Adipocyte (in vitro differentiated cells): Measurements from ENCODE around the gene HSPA5.
"Not testable (repeated sequence)": the region's sequence is repeated elsewhere in the genome, so short reads cannot be mapped to it uniquely, and the experiment has no call there.

Experiments
- DNase-seq: peaks from one replicate; pipeline ENCODE4 v3.0.0-alpha.2; 2015; ENCODE audit warnings: low read depth
- H3K27me3 ChIP-seq: replicated peaks from 2 replicates; pipeline ENCODE4 v1.7.0; 2013; ENCODE audit warnings: mild to moderate bottlenecking, low read length, moderate library complexity; ENCODE audit not compliant: control insufficient read depth, insufficient read depth
- H3K36me3 ChIP-seq: 2 replicates; pipeline ENCODE4 v1.7.0; 2013; ENCODE audit warnings: low read length, mild to moderate bottlenecking, moderate library complexity; ENCODE audit not compliant: control insufficient read depth, insufficient read depth, severe bottlenecking
- H3K4me1 ChIP-seq: 2 replicates; pipeline ENCODE4 v1.7.0; 2013; ENCODE audit warnings: mild to moderate bottlenecking, low read length, moderate library complexity; ENCODE audit not compliant: control insufficient read depth, insufficient read depth
- H3K4me3 ChIP-seq: 2 replicates; pipeline ENCODE4 v1.7.0; 2013; ENCODE audit warnings: mild to moderate bottlenecking, low read length, moderate library complexity
- H3K9ac ChIP-seq: 2 replicates; pipeline ENCODE4 v1.7.0; 2013; ENCODE audit warnings: mild to moderate bottlenecking, low read length, moderate library complexity
- H3K9me3 ChIP-seq: 2 replicates; pipeline ENCODE4 v1.7.0; 2013; ENCODE audit warnings: mild to moderate bottlenecking, low read length, moderate library complexity; ENCODE audit not compliant: control insufficient read depth

HSPA5 gene

GRCh38 chr9:125218621-125219020 lies 22.5 kb downstream of the HSPA5 start:
- Histone ChIP-seq H3K9me3 (no peaks in the 10 kb centered on the region), H3K36me3 (peaks cover 28% of the 10 kb centered on the region), H3K4me3 (no peak overlapping the region), H3K4me1 (no peaks in the 10 kb centered on the region), H3K9ac (no peak overlapping the region), H3K27me3 (no peaks in the 10 kb centered on the region)
- no peak for DNase-seq

- Histone ChIP-seq H3K4me3 (no peak overlapping the region), H3K9ac (no peak overlapping the region), H3K27me3 (no peaks in the 10 kb centered on the region), H3K9me3 (no peaks in the 10 kb centered on the region), H3K36me3 (peaks cover 36% of the 10 kb centered on the region), H3K4me1 (no peaks in the 10 kb centered on the region)
- no peak for DNase-seq
Measured at GRCh38 chr9:125214186-125214585, 27.0 kb downstream of the HSPA5 start.

GRCh38 chr9:125204477-125204876 lies 36.7 kb downstream of the HSPA5 start:
- H3K9ac ChIP-seq: no peak overlapping the region
- no peaks in the 10 kb centered on the region for H3K9me3 ChIP-seq
- no peaks in the 10 kb centered on the region for H3K27me3 ChIP-seq
- H3K4me3 ChIP-seq: no peak overlapping the region
- H3K4me1 ChIP-seq: peaks cover 7% of the 10 kb centered on the region
- H3K36me3 ChIP-seq: peaks cover 40% of the 10 kb centered on the region
- DNase-seq: no peak

- Histone ChIP-seq H3K4me1 (peaks cover 9% of the 10 kb centered on the region), H3K4me3 (no peak overlapping the region), H3K9ac (no peak overlapping the region), H3K27me3 (no peaks in the 10 kb centered on the region), H3K9me3 (no peaks in the 10 kb centered on the region), H3K36me3 (peaks cover 30% of the 10 kb centered on the region)
- DNase-seq: no peak
Measured at GRCh38 chr9:125202846-125203618, 38.1 kb downstream of the HSPA5 start.

GRCh38 chr9:125200216-125201047 lies 40.7 kb downstream of the HSPA5 start, which contains the start of gene RABEPK:
Gene RABEPK (plus strand): TSS chr9:125200542. CDS start chr9:125203014, 2,472 bp downstream.
- peaks cover 9% of the 10 kb centered on the region for H3K4me1 ChIP-seq
- no peaks in the 10 kb centered on the region for H3K9me3 ChIP-seq
- peak within 1 kb of the TSS; percentile 90 for H3K4me3 ChIP-seq
- DNase-seq: peak; percentile 98
- peaks cover 9% of the 10 kb centered on the region for H3K36me3 ChIP-seq
- H3K9ac ChIP-seq: peak within 1 kb of the TSS; percentile 94
- no peaks in the 10 kb centered on the region for H3K27me3 ChIP-seq

GRCh38 chr9:125195591-125195990 lies 45.6 kb downstream of the HSPA5 start:
- H3K9ac ChIP-seq, H3K36me3 ChIP-seq, H3K4me3 ChIP-seq, H3K27me3 ChIP-seq, H3K9me3 ChIP-seq, DNase-seq, H3K4me1 ChIP-seq: not testable (repeated sequence)

GRCh38 chr9:125194466-125194865 lies 46.7 kb downstream of the HSPA5 start:
- not testable (repeated sequence) for H3K36me3 ChIP-seq, H3K4me1 ChIP-seq, H3K9ac ChIP-seq, H3K27me3 ChIP-seq, DNase-seq, H3K9me3 ChIP-seq, H3K4me3 ChIP-seq

GRCh38 chr9:125190361-125190801 lies 50.8 kb downstream of the HSPA5 start:
- Histone ChIP-seq H3K4me3 (peak overlapping the region; percentile 96), H3K36me3 (no peaks in the 10 kb centered on the region), H3K9ac (peak overlapping the region; percentile 98), H3K27me3 (no peaks in the 10 kb centered on the region), H3K9me3 (no peaks in the 10 kb centered on the region), H3K4me1 (peaks cover 31% of the 10 kb centered on the region)
- no peak for DNase-seq

- peak within 1 kb of the TSS; percentile 98 for H3K9ac ChIP-seq
- no peaks in the 10 kb centered on the region for H3K27me3 ChIP-seq
- DNase-seq: peak; percentile 98
- no peaks in the 10 kb centered on the region for H3K9me3 ChIP-seq
- no peaks in the 10 kb centered on the region for H3K36me3 ChIP-seq
- peak within 1 kb of the TSS; percentile 96 for H3K4me3 ChIP-seq
- H3K4me1 ChIP-seq: peaks cover 31% of the 10 kb centered on the region
Measured at GRCh38 chr9:125189361-125190289, 51.5 kb downstream of the HSPA5 start, which contains the start of gene PPP6C. Gene PPP6C (minus strand): TSS chr9:125189803. CDS start chr9:125189718, 85 bp downstream.

GRCh38 chr9:125189011-125189360 lies 52.2 kb downstream of the HSPA5 start:
- no peaks in the 10 kb centered on the region for H3K9me3 ChIP-seq
- peak overlapping the region; percentile 96 for H3K4me3 ChIP-seq
- peaks cover 31% of the 10 kb centered on the region for H3K4me1 ChIP-seq
- no peaks in the 10 kb centered on the region for H3K36me3 ChIP-seq
- no peaks in the 10 kb centered on the region for H3K27me3 ChIP-seq
- H3K9ac ChIP-seq: peak overlapping the region; percentile 98
- DNase-seq: peak; percentile 58
